AG10803 (cell line): ENCODE results near the gene DNAH12.

Experiments
- DNase-seq: peaks from one replicate; pipeline ENCODE4 v3.0.0; 2010; ENCODE audit warnings: low read depth
- H3K4me3 ChIP-seq: 2 replicates; pipeline ENCODE4 v1.5.1; 2011; ENCODE audit warnings: mild to moderate bottlenecking, low read length, control low read depth
- TF ChIP-seq, protein P1 (sequence below): conservative IDR thresholded peaks from 2 replicates; pipeline ENCODE4 v1.5.1; 2011; ENCODE audit warnings: mild to moderate bottlenecking, low read length, control low read depth, inconsistent platforms

Gene DNAH12

DNA sequence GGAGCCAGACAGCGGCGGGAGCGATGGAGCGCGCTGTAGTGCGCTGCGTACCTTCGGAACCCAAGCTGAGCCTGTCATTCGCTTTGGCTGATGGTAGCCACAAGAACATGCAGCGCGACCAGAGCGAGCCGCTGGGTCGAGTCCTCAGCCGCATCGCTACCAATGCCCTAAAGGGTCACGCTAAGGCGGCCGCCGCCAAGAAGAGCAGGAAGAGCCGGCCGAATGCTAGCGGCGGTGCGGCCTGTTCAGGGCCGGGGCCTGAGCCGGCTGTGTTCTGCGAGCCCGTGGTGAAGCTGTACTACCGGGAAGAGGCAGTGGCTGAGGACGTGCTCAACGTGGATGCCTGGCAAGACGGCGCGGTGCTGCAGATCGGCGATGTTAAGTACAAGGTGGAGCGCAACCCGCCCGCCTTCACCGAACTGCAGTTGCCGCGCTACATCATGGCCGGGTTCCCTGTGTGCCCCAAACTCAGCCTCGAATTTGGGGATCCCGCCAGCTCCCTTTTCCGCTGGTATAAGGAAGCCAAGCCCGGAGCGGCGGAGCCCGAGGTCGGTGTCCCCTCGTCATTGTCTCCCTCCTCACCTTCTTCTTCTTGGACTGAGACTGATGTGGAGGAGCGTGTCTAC is 12.4 kb upstream of the DNAH12 start:
- TF ChIP-seq, protein P1, sequence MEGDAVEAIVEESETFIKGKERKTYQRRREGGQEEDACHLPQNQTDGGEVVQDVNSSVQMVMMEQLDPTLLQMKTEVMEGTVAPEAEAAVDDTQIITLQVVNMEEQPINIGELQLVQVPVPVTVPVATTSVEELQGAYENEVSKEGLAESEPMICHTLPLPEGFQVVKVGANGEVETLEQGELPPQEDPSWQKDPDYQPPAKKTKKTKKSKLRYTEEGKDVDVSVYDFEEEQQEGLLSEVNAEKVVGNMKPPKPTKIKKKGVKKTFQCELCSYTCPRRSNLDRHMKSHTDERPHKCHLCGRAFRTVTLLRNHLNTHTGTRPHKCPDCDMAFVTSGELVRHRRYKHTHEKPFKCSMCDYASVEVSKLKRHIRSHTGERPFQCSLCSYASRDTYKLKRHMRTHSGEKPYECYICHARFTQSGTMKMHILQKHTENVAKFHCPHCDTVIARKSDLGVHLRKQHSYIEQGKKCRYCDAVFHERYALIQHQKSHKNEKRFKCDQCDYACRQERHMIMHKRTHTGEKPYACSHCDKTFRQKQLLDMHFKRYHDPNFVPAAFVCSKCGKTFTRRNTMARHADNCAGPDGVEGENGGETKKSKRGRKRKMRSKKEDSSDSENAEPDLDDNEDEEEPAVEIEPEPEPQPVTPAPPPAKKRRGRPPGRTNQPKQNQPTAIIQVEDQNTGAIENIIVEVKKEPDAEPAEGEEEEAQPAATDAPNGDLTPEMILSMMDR, result no peak
- DNase-seq, result peak; percentile 26
- peak overlapping the region; percentile 98 for H3K4me3 ChIP-seq

DNA sequence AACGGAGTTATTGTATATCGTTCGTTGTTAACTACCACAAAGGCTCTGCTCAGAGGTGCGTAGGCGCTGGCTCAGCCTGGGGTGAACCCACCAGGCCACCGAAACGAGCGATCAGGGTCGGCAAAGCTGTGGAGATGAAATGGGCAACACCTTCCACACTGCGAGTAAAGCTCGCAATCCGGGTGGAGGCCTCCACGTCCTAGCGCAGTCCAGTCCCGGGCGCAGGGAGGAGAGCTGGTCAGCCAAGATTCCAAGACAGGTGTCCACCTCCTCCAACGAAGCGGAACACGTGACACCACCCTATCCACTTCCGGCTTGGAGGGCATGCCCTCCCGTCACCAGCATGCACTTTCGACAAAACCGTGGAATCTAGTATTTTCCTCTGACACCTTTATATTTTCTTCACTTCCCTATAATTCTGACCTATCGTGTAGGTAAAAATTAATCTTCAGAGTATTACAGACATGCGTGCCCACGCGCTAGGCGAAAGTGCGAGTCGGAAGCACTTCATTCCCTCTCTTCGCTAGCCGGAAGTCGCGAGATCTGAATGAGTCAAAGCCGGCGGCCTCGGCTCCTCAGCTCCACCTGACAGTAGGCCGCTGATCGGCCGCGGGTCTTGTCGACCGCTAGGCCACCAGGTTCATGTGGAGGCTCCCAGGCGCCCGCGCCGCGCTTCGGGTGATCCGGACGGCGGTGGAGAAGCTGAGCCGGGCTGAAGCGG is 11.8 kb upstream of the DNAH12 start, which contains the start of gene PDE12:
PDE12 (plus strand) TSS at position 537 of the 721 bp plus-strand sequence; CDS start at position 643, 106 bp downstream.
- DNase-seq, result peak; percentile 91
- peak within 1 kb of the TSS; percentile 98 for H3K4me3 ChIP-seq

DNA sequence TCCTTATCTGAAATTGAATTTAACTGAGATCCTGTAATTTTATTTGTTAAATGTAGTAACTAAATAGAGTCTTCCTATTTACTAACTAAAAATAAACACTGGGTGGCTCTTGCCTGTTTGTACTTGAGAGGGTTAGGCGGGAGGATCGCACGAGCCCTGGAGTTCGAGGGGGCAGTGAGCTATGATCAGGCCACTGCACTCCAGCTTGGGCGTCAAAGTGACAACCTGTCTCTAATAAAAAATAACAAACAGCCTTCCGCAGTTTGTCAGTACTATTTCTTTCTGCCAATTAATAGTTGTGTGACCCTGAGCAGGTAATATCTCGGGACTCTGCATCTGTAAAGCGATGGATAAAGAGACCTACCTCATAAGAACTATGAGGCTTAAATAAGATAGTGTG is 11.2 kb upstream of the DNAH12 start:
- no peak for DNase-seq
- H3K4me3 ChIP-seq, result peak overlapping the region; percentile 98
- TF ChIP-seq, protein P1, result no peak

More for the DNA sequence above, 11.8 kb upstream of the DNAH12 start, which contains the start of gene PDE12:
- TF ChIP-seq, protein P1, result 0 out of 2 replicates have a peak, but pooled peaks have one; percentile 3

DNA sequence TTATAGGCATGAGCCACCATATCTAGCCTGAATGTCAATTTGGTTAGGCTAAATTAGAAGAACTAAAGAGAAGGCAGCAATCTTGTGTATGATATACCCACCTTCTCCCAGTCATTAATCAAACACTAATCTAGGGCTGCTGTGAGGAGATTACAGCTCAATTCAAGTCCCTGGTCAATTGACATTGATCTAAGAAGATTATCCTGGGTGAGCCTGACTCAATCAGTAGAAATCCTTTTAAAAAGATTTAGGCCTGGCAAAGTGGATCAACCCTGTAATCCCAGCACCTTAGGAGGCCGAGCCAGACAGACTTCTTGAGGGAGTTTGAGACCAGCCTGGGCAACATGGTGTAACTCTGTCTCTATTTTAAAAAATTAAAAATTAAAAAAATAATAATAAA is 2.5 kb upstream of the DNAH12 start:
- no peak overlapping the region for H3K4me3 ChIP-seq
- TF ChIP-seq, protein P1, result no peak
- DNase-seq, result no peak

DNA sequence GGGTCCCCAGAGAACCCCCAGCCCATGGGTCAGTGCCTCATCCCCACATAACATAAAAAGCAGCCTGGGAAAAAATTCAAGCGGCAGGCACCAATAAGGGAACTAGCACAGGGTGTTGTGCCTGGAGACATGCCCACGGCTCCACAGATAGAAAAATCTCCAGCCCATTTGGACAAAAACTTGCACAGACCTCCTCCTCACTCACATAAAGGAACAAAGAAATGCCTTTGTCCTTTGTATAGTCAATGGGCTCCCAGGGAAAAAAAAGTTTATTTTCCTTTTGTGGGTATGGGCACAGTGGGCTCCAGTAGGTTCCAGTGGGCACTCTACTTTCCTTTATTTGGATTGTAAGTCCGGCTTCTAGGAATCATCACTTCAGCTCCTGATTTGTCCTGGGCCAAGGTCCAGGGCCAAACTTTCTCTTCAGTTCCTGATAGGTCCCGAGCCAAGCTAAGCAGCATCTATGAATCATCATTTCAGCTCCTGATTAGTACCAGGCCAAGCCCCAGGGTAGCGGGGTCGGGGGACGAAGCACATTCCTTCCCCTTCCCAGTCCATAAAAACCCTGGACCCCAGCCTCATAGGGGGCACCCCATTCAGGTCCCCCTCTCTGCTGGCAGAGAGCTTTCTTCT is 1.6 kb upstream of the DNAH12 start:
- TF ChIP-seq, protein P1, result no peak
- DNase-seq, result no peak
- H3K4me3 ChIP-seq, result no peak overlapping the region

DNA sequence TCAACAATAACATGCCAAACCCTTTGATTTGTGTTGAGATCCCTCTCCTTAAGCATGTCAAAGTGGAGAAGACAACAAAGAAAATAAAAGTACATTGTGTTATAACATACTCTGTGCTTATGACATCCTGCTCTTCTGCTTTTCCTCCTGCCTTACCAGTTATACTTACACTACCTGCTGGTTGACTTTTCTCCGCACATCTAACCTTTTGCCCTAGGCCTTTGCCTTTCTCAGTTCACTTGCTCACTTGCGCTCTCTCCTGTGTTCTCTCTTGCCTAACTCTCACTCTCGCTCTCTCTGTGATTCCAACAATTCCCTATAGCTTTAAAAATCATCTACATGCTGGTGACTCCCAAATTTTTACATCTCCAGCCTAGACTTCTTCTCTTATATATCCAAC is 5.7 kb downstream of the DNAH12 start:
- TF ChIP-seq, protein P1, result no peak
- no peak for DNase-seq
- H3K4me3 ChIP-seq, result no peak overlapping the region
